ENCODE data around the gene PCA3. TPM values are rescaled to one million over a fixed set of nuclear protein-coding genes. Genes with fewer than 3 reads are reported as not detected.

Gene PCA3
- total and polyA plus RNA-seq, 2 of the 8 experiments (the other 6 are each of a cell fraction or from before 2014, with no cell fraction given) = not detected

GRCh38 chr9:76758476-76758875, 5.8 kb upstream of the PCA3 start (continued):
- TF ChIP-seq ATF3 (IDR thresholded peaks at IDR 0.05; ENCODE audit: insufficient read depth, low read depth, low read length) (no peak), SUZ12 (IDR thresholded peaks at IDR 0.05; ENCODE audit: low read length) (no peak), POU5F1 (IDR thresholded peaks at IDR 0.05; ENCODE audit: low read depth, low read length) (no peak)

Data from H1 (cell line).